ENCODE measurements around the gene NTN1. TPM values are rescaled to one million over a fixed set of nuclear protein-coding genes. Genes with fewer than 3 reads are reported as not detected.

NTN1 gene
- total and polyA plus RNA-seq, 2 of the 13 experiments (the other 11 are each of a cell fraction or from before 2014, with no cell fraction given) = 0.04 to 0.05 TPM

- TF ChIP-seq HNF1A (IDR thresholded peaks at IDR 0.05; ENCODE audit: low read depth) (no peak), HNF1A (CRISPR knock-in tag; IDR thresholded peaks at IDR 0.05; ENCODE audit: borderline replicate concordance) (no peak), SP140L (CRISPR knock-in tag; IDR thresholded peaks at IDR 0.05; ENCODE audit: borderline replicate concordance) (no peak), ZNF225 (CRISPR knock-in tag; IDR thresholded peaks at IDR 0.05) (no peak), ZFP90 (CRISPR knock-in tag; IDR thresholded peaks at IDR 0.05; ENCODE audit: borderline replicate concordance) (no peak), NR2F6 (IDR thresholded peaks at IDR 0.05) (0 out of 2 replicates have a peak, but pooled peaks have one; percentile 22), NR2F6 (CRISPR knock-in tag; IDR thresholded peaks at IDR 0.05) (peak; percentile 39; the same call in 1 of the 2 replicates), ZNF33B (CRISPR knock-in tag; IDR thresholded peaks at IDR 0.05) (no peak), SKIL (CRISPR knock-in tag; IDR thresholded peaks at IDR 0.05; ENCODE audit: borderline replicate concordance) (peak; percentile 13; the same call in 1 of the 2 replicates), ZNF343 (CRISPR knock-in tag; IDR thresholded peaks at IDR 0.05) (no peak), ZBED4 (CRISPR knock-in tag; IDR thresholded peaks at IDR 0.05; ENCODE audit: borderline replicate concordance) (no peak), ZNF605 (CRISPR knock-in tag; IDR thresholded peaks at IDR 0.05) (no peak), NCOA5 (CRISPR knock-in tag; IDR thresholded peaks at IDR 0.05) (no peak), ZNF260 (CRISPR knock-in tag; IDR thresholded peaks at IDR 0.05; ENCODE audit: borderline replicate concordance, low read depth) (no peak), ZNF784 (CRISPR knock-in tag; IDR thresholded peaks at IDR 0.05; ENCODE audit: borderline replicate concordance) (no peak), SSRP1 (CRISPR knock-in tag; IDR thresholded peaks at IDR 0.05) (no peak), SNAPC5 (CRISPR knock-in tag; IDR thresholded peaks at IDR 0.05; ENCODE audit: borderline replicate concordance) (no peak), MTA1 (CRISPR knock-in tag; IDR thresholded peaks at IDR 0.05; ENCODE audit: borderline replicate concordance) (no peak), REL (CRISPR knock-in tag; conservative IDR thresholded peaks at IDR 0.05) (no peak), HCFC1 (IDR thresholded peaks at IDR 0.05; ENCODE audit: low read depth, low read length) (no peak), ZNF331 (CRISPR knock-in tag; IDR thresholded peaks at IDR 0.05) (no peak)
These were observed 238.1 kb downstream of the NTN1 start (continued) for GRCh38 chr17:9259419-9259818.

Data from HepG2 (cell line).